Activated CD8-positive, alpha-beta T cell treated with anti-CD3 and anti-CD28 coated beads for 36 hours (primary cell): ENCODE measurements around the gene ECI1. TPM values are rescaled to one million over a fixed set of nuclear protein-coding genes. Genes with fewer than 3 reads are reported as not detected.

Experiments
- ATAC-seq: fragments of 200-7000 bp; cut with Tn5 transposase; one replicate; pipeline ENCODE4 v1.10.0; 2021; ENCODE audit warnings: mild to moderate bottlenecking, moderate library complexity
- CTCF ChIA-PET: fragments of 350-600 bp; sonication (Branson Sonifier 250); formaldehyde crosslinking; loops from one replicate; lab custom pipeline; 2021; ENCODE audit warnings: antibody characterized with exemption; lab: Charles Lee
- POLR2A ChIA-PET: fragments of 350-600 bp; sonication (Branson Sonifier 250); formaldehyde crosslinking; loops from one replicate; lab custom pipeline; 2021; ENCODE audit warnings: antibody characterized with exemption; lab: Charles Lee
- DNase-seq: peaks from one replicate; pipeline ENCODE4 v3.0.0-alpha.2; 2020
- H3K27ac Mint-ChIP-seq: one replicate; pipeline ENCODE4 v1.8.0; 2021; ENCODE audit warnings: mild to moderate bottlenecking, mixed read lengths
- H3K27me3 Mint-ChIP-seq: one replicate; pipeline ENCODE4 v1.8.0; 2021; ENCODE audit warnings: mixed read lengths
- H3K36me3 Mint-ChIP-seq: one replicate; pipeline ENCODE4 v1.8.0; 2021; ENCODE audit warnings: low read depth, mixed read lengths
- H3K4me1 Mint-ChIP-seq: one replicate; pipeline ENCODE4 v1.8.0; 2021; ENCODE audit warnings: low read depth, mixed read lengths
- H3K4me3 Mint-ChIP-seq: one replicate; pipeline ENCODE4 v1.8.0; 2021; ENCODE audit warnings: mild to moderate bottlenecking, moderate library complexity, mixed read lengths
- H3K9me3 Mint-ChIP-seq: one replicate; pipeline ENCODE4 v1.8.0; 2021; ENCODE audit warnings: mixed read lengths
- CTCF ChIP-seq: fragments of 200-600 bp; IDR thresholded peaks from one replicate; pipeline ENCODE4 v1.8.0; 2022; ENCODE audit warnings: antibody characterized with exemption, mild to moderate bottlenecking
- intact Hi-C: fragments of 100-400 bp; cut with micrococcal nuclease; formaldehyde crosslinking; loops from one replicate; pipeline ENCODE4 v1.10.0; 2022
- total RNA-seq, 2 experiments: library from RNA; stranded (reverse); gene quantifications; one replicate each; pipeline ENCODE4 v1.2.3, GENCODE V29; 2021

The ECI1 gene
- total RNA-seq, 2 experiments from 2014 or later, result 37.4 to 40.5 TPM

- POLR2A ChIA-PET, result no interaction called here
- H3K27ac Mint-ChIP-seq, result no peak overlapping the region
- no peaks in the 10 kb centered on the region for H3K36me3 Mint-ChIP-seq
- CTCF ChIA-PET, result no interaction called here
- no peaks in the 10 kb centered on the region for H3K27me3 Mint-ChIP-seq
- no peak overlapping the region for H3K4me3 Mint-ChIP-seq
- DNase-seq, result no peak
- no peak for TF ChIP-seq CTCF
- intact Hi-C loops, result no loop called here
- no peaks in the 10 kb centered on the region for H3K9me3 Mint-ChIP-seq
- no peaks in the 10 kb centered on the region for H3K4me1 Mint-ChIP-seq
- ATAC-seq, result no peak
These were observed 32.8 kb upstream of the ECI1 start for GRCh38 chr16:2284001-2284770.

- H3K4me3 Mint-ChIP-seq, result no peak overlapping the region
These were observed 31.6 kb upstream of the ECI1 start for GRCh38 chr16:2282866-2283555.

GRCh38 chr16:2282262-2282661 is 30.9 kb upstream of the ECI1 start:
- ATAC-seq (no peak), DNase-seq (no peak)
- H3K27me3 Mint-ChIP-seq, result no peaks in the 10 kb centered on the region
- H3K4me1 Mint-ChIP-seq, result no peaks in the 10 kb centered on the region
- CTCF ChIA-PET, result interaction anchor here (1.6 kb wide), 1 partner anchor 58 kb away, joined by 3 read pairs; the partner anchor contains the start of gene ABCA3
- intact Hi-C loops, result no loop called here
- no peaks in the 10 kb centered on the region for H3K9me3 Mint-ChIP-seq
- no peak overlapping the region for H3K27ac Mint-ChIP-seq
- H3K4me3 Mint-ChIP-seq, result no peak overlapping the region
- no peak for TF ChIP-seq CTCF
- no peaks in the 10 kb centered on the region for H3K36me3 Mint-ChIP-seq
- POLR2A ChIA-PET, result no interaction called here

More at GRCh38 chr16:2282866-2283555, 31.6 kb upstream of the ECI1 start:
- POLR2A ChIA-PET, result no interaction called here
- no peaks in the 10 kb centered on the region for H3K4me1 Mint-ChIP-seq
- ATAC-seq, result no peak
- CTCF ChIA-PET, result no interaction called here
- no peaks in the 10 kb centered on the region for H3K27me3 Mint-ChIP-seq
- H3K27ac Mint-ChIP-seq, result no peak overlapping the region
- DNase-seq, result no peak
- intact Hi-C loops, result no loop called here
- no peak for TF ChIP-seq CTCF
- no peaks in the 10 kb centered on the region for H3K9me3 Mint-ChIP-seq
- H3K36me3 Mint-ChIP-seq, result no peaks in the 10 kb centered on the region

- H3K4me3 Mint-ChIP-seq, result no peak overlapping the region
- DNase-seq, result no peak
- ChIA-PET POLR2A (no interaction called here), CTCF (interaction anchor here (1.6 kb wide), 1 partner anchor 59 kb away, joined by 3 read pairs; the partner anchor contains the start of gene ABCA3)
- H3K4me1 Mint-ChIP-seq, result no peaks in the 10 kb centered on the region
- H3K36me3 Mint-ChIP-seq, result no peaks in the 10 kb centered on the region
- TF ChIP-seq CTCF, result no peak
- H3K27ac Mint-ChIP-seq, result no peak overlapping the region
- no peak for ATAC-seq
- no peaks in the 10 kb centered on the region for H3K27me3 Mint-ChIP-seq
- intact Hi-C loops, result no loop called here
- no peaks in the 10 kb centered on the region for H3K9me3 Mint-ChIP-seq
These were observed 29.7 kb upstream of the ECI1 start for GRCh38 chr16:2280981-2281542.

- H3K27ac Mint-ChIP-seq, result no peak overlapping the region
- ATAC-seq, result no peak
- intact Hi-C loops, result no loop called here
- no peaks in the 10 kb centered on the region for H3K36me3 Mint-ChIP-seq
- ChIA-PET POLR2A (no interaction called here), CTCF (no interaction called here)
- H3K27me3 Mint-ChIP-seq, result no peaks in the 10 kb centered on the region
- DNase-seq, result no peak
- H3K9me3 Mint-ChIP-seq, result no peaks in the 10 kb centered on the region
- no peak for TF ChIP-seq CTCF
- H3K4me3 Mint-ChIP-seq, result no peak overlapping the region
- H3K4me1 Mint-ChIP-seq, result no peaks in the 10 kb centered on the region
These were observed 29.1 kb upstream of the ECI1 start for GRCh38 chr16:2280461-2280860.
